CD4-positive, alpha-beta T cell treated with Interleukin-6 for 4 hours (primary cell): Measurements from ENCODE around the gene MXI1.
"Not testable (repeated sequence)": the region's sequence is repeated elsewhere in the genome, so short reads cannot be mapped to it uniquely, and the experiment has no call there.

Experiments
- DNase-seq: peaks from one replicate; pipeline ENCODE4 v3.0.0-alpha.2; 2020; ENCODE audit warnings: mixed read lengths

The MXI1 gene

GRCh38 chr10:110244550-110244949 lies 37.1 kb downstream of the MXI1 start:
- no peak for DNase-seq

- not testable (repeated sequence) for DNase-seq
Observed at GRCh38 chr10:110247833-110248232, 40.4 kb downstream of the MXI1 start.

- not testable (repeated sequence) for DNase-seq
Observed at GRCh38 chr10:110249489-110249888, 42.1 kb downstream of the MXI1 start.

DNA sequence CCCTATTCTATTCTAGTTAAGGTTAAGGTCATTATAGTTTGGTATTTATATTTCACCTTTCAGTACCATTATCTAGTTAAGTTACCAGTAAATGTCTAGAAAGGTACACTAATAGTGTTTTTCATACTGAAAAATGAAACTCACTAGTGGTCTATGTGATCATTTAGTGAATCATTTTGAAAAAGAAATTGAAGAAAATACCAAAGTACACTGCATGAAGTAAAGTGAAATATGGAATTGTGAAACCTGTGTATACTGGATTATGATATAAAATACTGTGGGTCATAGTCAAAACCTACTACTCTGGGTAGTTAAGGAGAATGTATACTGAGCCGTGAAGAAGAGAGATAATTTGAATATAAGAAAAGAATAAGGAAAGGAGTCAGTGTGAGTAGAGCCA lies 44.0 kb downstream of the MXI1 start:
- not testable (repeated sequence) for DNase-seq

GRCh38 chr10:110252151-110252550 lies 44.7 kb downstream of the MXI1 start:
- DNase-seq = no peak

GRCh38 chr10:110254467-110254866 lies 47.1 kb downstream of the MXI1 start:
- no peak for DNase-seq

DNA sequence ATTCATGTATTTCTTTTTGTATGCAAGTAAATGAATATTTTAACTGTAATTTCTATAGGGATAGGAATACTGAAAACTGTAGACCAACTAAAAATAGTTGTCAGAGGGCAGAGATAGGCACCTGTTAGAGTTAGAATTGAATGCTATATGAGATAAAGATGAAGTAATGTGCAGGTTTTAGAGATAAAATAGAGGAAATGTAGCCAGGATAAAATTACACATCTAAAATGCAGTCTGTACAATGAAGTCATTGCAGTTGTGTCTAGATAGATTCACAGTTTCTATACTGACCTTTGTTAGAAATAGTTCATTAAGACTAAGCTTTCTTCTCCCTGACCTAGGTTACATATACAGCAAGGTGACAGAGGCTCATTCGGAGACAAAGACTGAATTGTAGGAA lies 51.1 kb downstream of the MXI1 start:
- DNase-seq = no peak

GRCh38 chr10:110259317-110259716 lies 51.9 kb downstream of the MXI1 start:
- no peak for DNase-seq

DNA sequence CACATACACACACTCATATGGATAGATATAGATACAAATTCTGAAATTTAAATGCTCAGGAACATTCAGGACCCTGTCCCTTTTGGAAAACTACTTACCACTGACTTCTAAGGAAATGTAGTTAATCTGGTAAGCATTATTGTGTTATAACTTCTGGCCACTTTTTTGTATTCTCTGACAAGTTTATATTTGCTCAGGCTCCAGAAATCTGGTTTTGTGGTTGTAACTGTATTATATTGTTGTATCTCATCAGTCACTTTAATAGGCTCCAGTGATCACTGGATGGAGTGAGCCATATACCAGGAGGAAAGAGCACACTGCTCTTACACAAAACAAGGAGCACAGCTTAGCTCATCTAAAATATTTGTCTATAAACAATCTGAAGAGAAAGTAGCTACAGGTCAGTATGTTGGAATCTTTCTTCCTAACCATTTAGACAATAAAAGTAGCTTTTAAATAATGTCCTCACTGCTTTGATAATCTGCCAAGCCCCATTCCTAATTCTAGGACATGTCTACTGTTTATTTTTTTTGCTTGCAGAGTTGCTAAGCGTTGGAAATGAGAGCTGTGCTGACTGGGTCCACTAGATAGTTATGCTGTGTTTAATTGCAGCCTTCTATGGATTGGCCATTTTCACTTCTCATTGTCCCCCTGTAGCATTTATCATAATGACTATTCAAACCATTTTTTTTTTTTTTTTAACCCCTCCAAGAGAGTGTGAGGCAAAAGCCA lies 53.5 kb downstream of the MXI1 start:
- DNase-seq = no peak

DNA sequence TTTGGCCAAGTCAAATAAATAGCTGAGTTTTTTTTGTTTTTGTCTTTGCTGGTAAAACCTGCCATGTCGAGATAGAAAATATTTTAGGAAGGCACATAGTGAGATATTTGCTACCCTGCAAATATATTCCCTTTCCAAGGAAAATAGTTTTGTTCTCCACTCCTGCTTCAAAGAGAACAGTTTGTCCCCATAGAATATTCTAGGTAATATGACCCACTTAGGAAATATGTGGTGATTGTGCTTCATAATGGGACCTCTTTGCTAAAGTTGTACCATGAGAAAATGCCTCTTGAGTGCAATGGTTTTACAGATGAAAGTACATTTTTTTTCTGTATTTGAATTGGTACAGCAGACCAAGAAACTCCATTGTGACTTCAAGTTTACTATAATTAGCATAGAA lies 55.8 kb downstream of the MXI1 start:
- no peak for DNase-seq

- DNase-seq = no peak
Observed at GRCh38 chr10:110265573-110266193, 58.3 kb downstream of the MXI1 start.

GRCh38 chr10:110267276-110267675 lies 59.9 kb downstream of the MXI1 start:
- no peak for DNase-seq

DNA sequence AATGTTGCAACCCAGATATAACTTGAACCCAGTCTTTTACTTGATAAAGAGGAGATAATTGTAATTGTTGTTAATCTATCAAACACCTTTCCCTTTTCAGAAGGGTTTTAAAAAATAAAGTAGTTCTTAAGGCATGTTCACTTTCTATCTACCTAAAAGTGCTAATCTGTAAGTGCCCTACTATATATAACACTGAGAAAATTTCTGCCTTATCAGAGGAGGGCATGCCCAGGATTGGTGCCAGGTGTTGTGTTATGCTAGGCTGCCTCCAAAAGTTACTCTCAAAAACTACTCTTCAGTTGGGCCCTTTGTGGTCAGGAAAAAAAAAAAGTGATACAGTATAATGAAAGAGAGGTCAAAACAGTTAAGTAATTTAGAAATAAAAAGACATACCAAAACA lies 61.0 kb downstream of the MXI1 start:
- peak; percentile 2 for DNase-seq

- no peak for DNase-seq
Observed at GRCh38 chr10:110268971-110269370, 61.6 kb downstream of the MXI1 start.

GRCh38 chr10:110269374-110270318 lies 62.2 kb downstream of the MXI1 start:
- peak; percentile 5 for DNase-seq

GRCh38 chr10:110272995-110273394 lies 65.6 kb downstream of the MXI1 start:
- not testable (repeated sequence) for DNase-seq

DNA sequence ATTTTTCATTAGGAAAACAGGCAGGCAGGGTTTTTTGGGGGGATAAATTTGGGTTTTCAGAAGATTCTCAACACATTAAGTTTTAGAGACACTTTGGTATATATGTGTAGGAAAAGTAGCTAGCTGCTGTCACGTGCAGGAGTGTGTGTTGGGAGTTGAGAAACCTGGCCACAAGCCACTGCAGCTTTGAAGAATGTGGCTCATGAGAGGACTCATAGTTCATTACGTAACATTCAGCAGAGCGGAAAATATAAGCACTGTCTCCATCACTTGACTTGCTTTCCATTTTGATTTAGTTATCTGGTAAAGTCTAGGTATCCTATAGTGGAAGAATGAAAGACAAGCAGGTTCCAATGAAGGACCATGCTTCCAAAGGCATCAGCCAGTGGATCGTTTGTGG lies 66.1 kb downstream of the MXI1 start:
- DNase-seq = peak; percentile 45

- no peak for DNase-seq
Observed at GRCh38 chr10:110274072-110274627, 66.7 kb downstream of the MXI1 start.

DNA sequence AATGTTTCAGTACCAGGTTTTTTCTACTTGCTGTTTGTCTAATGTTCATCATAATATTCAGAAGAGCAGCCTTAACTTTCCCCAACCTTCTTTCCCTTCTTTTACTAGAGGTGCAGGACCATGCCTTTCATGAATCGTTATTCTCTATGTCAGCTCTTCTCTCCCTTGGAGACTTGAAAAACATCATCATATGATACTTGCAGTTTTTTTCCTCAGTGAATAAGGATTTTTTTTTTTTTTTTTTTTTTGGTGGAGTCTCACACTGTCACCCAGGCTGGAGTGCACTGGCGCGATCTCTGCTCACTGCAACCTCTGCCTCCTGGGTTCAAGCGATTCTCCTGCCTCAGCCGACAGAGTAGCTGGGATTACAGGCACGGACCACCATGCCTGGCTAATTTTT lies 67.2 kb downstream of the MXI1 start:
- DNase-seq = no peak

- no peak for DNase-seq
Observed at GRCh38 chr10:110275128-110275729, 67.8 kb downstream of the MXI1 start.

GRCh38 chr10:110276603-110277002 lies 69.2 kb downstream of the MXI1 start:
- DNase-seq = no peak

GRCh38 chr10:110277591-110277990 lies 70.2 kb downstream of the MXI1 start:
- DNase-seq = no peak
